Tibial nerve (tissue), 4 donors: ENCODE measurements around the gene LSM11. TPM values are rescaled to one million over a fixed set of nuclear protein-coding genes. Genes with fewer than 3 reads are reported as not detected.

Experiments used
- DNase-seq, 2 donors: peaks; one replicate each; pipeline ENCODE4 v3.0.0-alpha.2; 2019; ENCODE audit warnings: low spot score in 2 of 2
- H3K27ac ChIP-seq, 4 donors: fragments of 200-600 bp; sonication (generic) in 3 of 4; one replicate each; pipeline ENCODE4 v1.5.1; 2017 to 2019; ENCODE audit warnings: mild to moderate bottlenecking in 1 of 4
- H3K27me3 ChIP-seq, 2 donors: fragments of 200-600 bp; sonication (generic) in 1 of 2; one replicate each; pipeline versions ENCODE4 v1.5.1 to v1.6.0; 2017 to 2019
- H3K36me3 ChIP-seq, 3 donors: fragments of 200-600 bp; sonication (generic); one replicate each; pipeline ENCODE4 v1.5.1; 2018 to 2019
- H3K4me1 ChIP-seq, 4 donors: fragments of 200-600 bp; sonication (generic) in 3 of 4; one replicate each; pipeline ENCODE4 v1.5.1; 2017 to 2019
- H3K4me3 ChIP-seq, 4 donors: fragments of 200-600 bp; sonication (generic) in 3 of 4; one replicate each; pipeline ENCODE4 v1.5.1; 2017 to 2019; ENCODE audit warnings: mild to moderate bottlenecking in 1 of 4, moderate library complexity in 1 of 4
- H3K9me3 ChIP-seq, 4 donors: fragments of 200-600 bp; sonication (generic) in 3 of 4; one replicate each; pipeline ENCODE4 v1.5.1; 2017 to 2019
- EP300 ChIP-seq, 2 donors: sonication (generic); formaldehyde crosslinking; IDR thresholded peaks; one replicate each; pipeline ENCODE4 v1.6.1; 2017; ENCODE audit warnings: antibody characterized with exemption in 2 of 2, mild to moderate bottlenecking in 1 of 2
- POLR2A ChIP-seq, 2 donors: fragments of 450-650 bp; IDR thresholded peaks; one replicate each; pipeline ENCODE4 v1.6.1; 2017; ENCODE audit warnings: antibody characterized with exemption in 2 of 2, mild to moderate bottlenecking in 2 of 2, moderate library complexity in 2 of 2
- WGBS, 2 donors: methylation state at CpG; one replicate each; pipeline ENCODE4 v1.1.5; 2018; 5-methylcytosine and 5-hydroxymethylcytosine counted together
- total RNA-seq, 4 donors: library from RNA; depleted of rRNA; stranded (reverse); fragments of >200 nt; gene quantifications; one replicate each; pipeline ENCODE4 v1.1.0, GENCODE V29; 2016
- TF ChIP-seq, protein P1 (sequence below), 5 experiments: fragments of 200-600 bp in 3 of 5; fragments of 450-650 bp in 2 of 5; sonication (generic) in 3 of 5; IDR thresholded peaks; one replicate each; pipeline ENCODE4 v1.5.1; 2016 to 2019; ENCODE audit warnings: antibody characterized with exemption in 5 of 5, mild to moderate bottlenecking in 3 of 5, moderate library complexity in 2 of 5

The LSM11 gene
- total RNA-seq, 4 donors from 2014 or later = 2.1 to 4.2 (median 3.6) TPM

DNA sequence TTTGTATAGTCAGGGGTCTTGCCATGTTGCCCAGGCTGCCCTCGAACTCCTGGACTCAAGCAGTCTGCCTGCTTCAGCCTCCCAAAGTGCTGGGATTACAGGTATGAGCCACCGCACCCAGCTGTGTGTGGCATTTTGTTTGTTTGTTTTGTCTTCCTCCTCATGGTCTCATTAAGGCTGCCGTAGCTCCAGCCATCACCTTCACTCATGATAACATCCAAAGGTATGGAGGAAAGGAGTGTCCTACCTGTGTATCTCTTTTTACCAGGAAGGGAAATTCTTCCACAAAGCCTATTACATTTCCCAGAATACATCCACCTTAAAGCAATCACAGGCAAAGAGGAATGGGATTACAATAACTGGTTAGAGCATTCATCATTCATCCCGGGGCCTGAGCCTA lies 27.2 kb downstream of the LSM11 start:
- Histone ChIP-seq H3K4me1 (peaks cover 0 to 6% (median 0%) of the 10 kb centered on the region in 4 donors), H3K9me3 (peaks cover 0 to 6% (median 0%) of the 10 kb centered on the region in 4 donors), H3K27me3 (no peaks in the 10 kb centered on the region), H3K36me3 (no peaks in the 10 kb centered on the region), H3K4me3 (no peak overlapping the region), H3K27ac (no peak overlapping the region)
- DNase-seq = no peak
- WGBS, 2 donors = 94 to 99% methylated on average over 4 of the region's 4 CpGs
- TF ChIP-seq, protein P1, sequence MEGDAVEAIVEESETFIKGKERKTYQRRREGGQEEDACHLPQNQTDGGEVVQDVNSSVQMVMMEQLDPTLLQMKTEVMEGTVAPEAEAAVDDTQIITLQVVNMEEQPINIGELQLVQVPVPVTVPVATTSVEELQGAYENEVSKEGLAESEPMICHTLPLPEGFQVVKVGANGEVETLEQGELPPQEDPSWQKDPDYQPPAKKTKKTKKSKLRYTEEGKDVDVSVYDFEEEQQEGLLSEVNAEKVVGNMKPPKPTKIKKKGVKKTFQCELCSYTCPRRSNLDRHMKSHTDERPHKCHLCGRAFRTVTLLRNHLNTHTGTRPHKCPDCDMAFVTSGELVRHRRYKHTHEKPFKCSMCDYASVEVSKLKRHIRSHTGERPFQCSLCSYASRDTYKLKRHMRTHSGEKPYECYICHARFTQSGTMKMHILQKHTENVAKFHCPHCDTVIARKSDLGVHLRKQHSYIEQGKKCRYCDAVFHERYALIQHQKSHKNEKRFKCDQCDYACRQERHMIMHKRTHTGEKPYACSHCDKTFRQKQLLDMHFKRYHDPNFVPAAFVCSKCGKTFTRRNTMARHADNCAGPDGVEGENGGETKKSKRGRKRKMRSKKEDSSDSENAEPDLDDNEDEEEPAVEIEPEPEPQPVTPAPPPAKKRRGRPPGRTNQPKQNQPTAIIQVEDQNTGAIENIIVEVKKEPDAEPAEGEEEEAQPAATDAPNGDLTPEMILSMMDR (IDR thresholded peaks at IDR 0.05) = no peak
- no peak for TF ChIP-seq POLR2A (IDR thresholded peaks at IDR 0.05)
- TF ChIP-seq EP300 (IDR thresholded peaks at IDR 0.05) = no peak

- Histone ChIP-seq H3K4me3 (no peak overlapping the region), H3K36me3 (no peaks in the 10 kb centered on the region), H3K27ac (no peak overlapping the region), H3K27me3 (no peaks in the 10 kb centered on the region), H3K4me1 (peaks cover 0 to 6% (median 0%) of the 10 kb centered on the region in 4 donors), H3K9me3 (peaks cover 0 to 6% (median 0%) of the 10 kb centered on the region in 4 donors)
- DNase-seq = no peak
- TF ChIP-seq EP300 (IDR thresholded peaks at IDR 0.05) (no peak), POLR2A (IDR thresholded peaks at IDR 0.05) (no peak)
- TF ChIP-seq, protein P1 (IDR thresholded peaks at IDR 0.05) = no peak
- 82% methylated on average over 10 of the region's 10 CpGs for WGBS, 2 donors
Measured at GRCh38 chr5:157772127-157772526, 28.6 kb downstream of the LSM11 start.

GRCh38 chr5:157778121-157778805 lies 34.8 kb downstream of the LSM11 start:
- Histone ChIP-seq H3K27ac (no peak overlapping the region), H3K9me3 (no peaks in the 10 kb centered on the region), H3K27me3 (no peaks in the 10 kb centered on the region), H3K4me3 (no peak overlapping the region), H3K36me3 (no peaks in the 10 kb centered on the region), H3K4me1 (no peaks in the 10 kb centered on the region)
- WGBS, 2 donors = 60 to 65% methylated on average over 8 of the region's 8 CpGs
- TF ChIP-seq POLR2A (IDR thresholded peaks at IDR 0.05) (no peak), EP300 (IDR thresholded peaks at IDR 0.05) (no peak)
- TF ChIP-seq, protein P1 (IDR thresholded peaks at IDR 0.05) = no peak
- no peak for DNase-seq

DNA sequence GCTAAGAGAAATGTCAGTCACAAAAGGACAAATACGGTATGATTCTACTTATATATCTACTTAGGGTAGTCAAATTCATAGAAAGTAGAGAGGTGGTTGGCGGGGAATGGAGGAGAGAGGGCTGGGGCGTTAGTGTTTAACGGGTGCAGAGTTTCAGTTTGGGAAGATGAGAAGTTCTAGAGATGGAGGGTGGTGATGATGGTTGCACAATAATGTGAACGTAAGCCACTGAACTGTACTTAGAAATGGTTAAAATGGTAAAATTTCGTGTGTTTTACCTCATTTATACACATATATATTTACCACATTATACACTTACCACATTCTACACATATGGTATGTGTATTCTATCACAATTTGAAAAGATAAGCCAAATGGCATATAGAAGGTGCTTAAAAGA lies 35.7 kb downstream of the LSM11 start:
- H3K4me1 ChIP-seq = no peaks in the 10 kb centered on the region
- WGBS, 2 donors = 86 to 88% methylated on average over 6 of the region's 6 CpGs
- TF ChIP-seq POLR2A (IDR thresholded peaks at IDR 0.05) = no peak
- TF ChIP-seq, protein P1 (IDR thresholded peaks at IDR 0.05) = no peak
- TF ChIP-seq EP300 (IDR thresholded peaks at IDR 0.05) = no peak

GRCh38 chr5:157785801-157786200 lies 42.3 kb downstream of the LSM11 start:
- H3K36me3 ChIP-seq = peaks cover 0 to 49% (median 0%) of the 10 kb centered on the region in 3 donors
- H3K9me3 ChIP-seq = no peaks in the 10 kb centered on the region
- WGBS, 2 donors = 85 to 91% methylated on average over 3 of the region's 3 CpGs
- no peak overlapping the region for H3K4me3 ChIP-seq
- no peak for DNase-seq
- H3K27ac ChIP-seq = no peak overlapping the region
- H3K4me1 ChIP-seq = no peaks in the 10 kb centered on the region
- TF ChIP-seq, protein P1 (IDR thresholded peaks at IDR 0.05) = no peak
- TF ChIP-seq POLR2A (IDR thresholded peaks at IDR 0.05) (no peak), EP300 (IDR thresholded peaks at IDR 0.05) (no peak)
- H3K27me3 ChIP-seq = no peaks in the 10 kb centered on the region

More for the DNA sequence above, 35.7 kb downstream of the LSM11 start:
- H3K36me3 ChIP-seq = peaks cover 0 to 6% (median 0%) of the 10 kb centered on the region in 3 donors
- no peak overlapping the region for H3K27ac ChIP-seq
- no peak for DNase-seq
- no peaks in the 10 kb centered on the region for H3K9me3 ChIP-seq
- no peaks in the 10 kb centered on the region for H3K27me3 ChIP-seq
- H3K4me3 ChIP-seq = no peak overlapping the region
